GM03348 (cell line): Measurements from ENCODE around the gene C16orf95.
"Not testable (repeated sequence)": the region's sequence is repeated elsewhere in the genome, so short reads cannot be mapped to it uniquely, and the experiment has no call there.

Experiments
- DNase-seq: peaks from one replicate; pipeline ENCODE4 v3.0.0; 2012; ENCODE audit warnings: low spot score

C16orf95 gene

GRCh38 chr16:87286839-87287626, 30.2 kb downstream of the C16orf95 start:
- DNase-seq = no peak

- no peak for DNase-seq
These were observed 33.0 kb downstream of the C16orf95 start for GRCh38 chr16:87284183-87284582.

- no peak for DNase-seq
These were observed 38.0 kb downstream of the C16orf95 start for GRCh38 chr16:87279094-87279658.

GRCh38 chr16:87278191-87279093, 38.8 kb downstream of the C16orf95 start:
- DNase-seq = peak; percentile 94

- no peak for DNase-seq
These were observed 40.3 kb downstream of the C16orf95 start for GRCh38 chr16:87276924-87277323.

GRCh38 chr16:87276091-87276701, 41.0 kb downstream of the C16orf95 start:
- no peak for DNase-seq

- DNase-seq = no peak
These were observed 42.4 kb downstream of the C16orf95 start for GRCh38 chr16:87274794-87275193.

- DNase-seq = no peak
These were observed 43.6 kb downstream of the C16orf95 start for GRCh38 chr16:87273471-87274030.

- DNase-seq = no peak
These were observed 45.9 kb downstream of the C16orf95 start for GRCh38 chr16:87271256-87271655.

- DNase-seq = no peak
These were observed 49.6 kb downstream of the C16orf95 start for GRCh38 chr16:87267566-87267965.

- no peak for DNase-seq
These were observed 50.3 kb downstream of the C16orf95 start for GRCh38 chr16:87266846-87267245.

GRCh38 chr16:87265261-87265660, 51.9 kb downstream of the C16orf95 start:
- no peak for DNase-seq

- DNase-seq = no peak
These were observed 52.6 kb downstream of the C16orf95 start for GRCh38 chr16:87264634-87265033.

- DNase-seq = no peak
These were observed 53.7 kb downstream of the C16orf95 start for GRCh38 chr16:87263418-87264052.

- DNase-seq = no peak
These were observed 57.8 kb downstream of the C16orf95 start for GRCh38 chr16:87259431-87259830.

- DNase-seq = not testable (repeated sequence)
These were observed 58.5 kb downstream of the C16orf95 start for GRCh38 chr16:87258653-87259052.

GRCh38 chr16:87255866-87256265, 61.3 kb downstream of the C16orf95 start:
- DNase-seq = no peak

GRCh38 chr16:87254734-87255133, 62.5 kb downstream of the C16orf95 start:
- DNase-seq = no peak

- no peak for DNase-seq
These were observed 62.9 kb downstream of the C16orf95 start for GRCh38 chr16:87254296-87254695.

- no peak for DNase-seq
These were observed 63.7 kb downstream of the C16orf95 start for GRCh38 chr16:87253536-87253935.
